GM18507 (cell line): ENCODE results near the gene COL5A3.
"Not testable (repeated sequence)": the region's sequence is repeated elsewhere in the genome, so short reads cannot be mapped to it uniquely, and the experiment has no call there.

Experiments used
- DNase-seq: peaks from one replicate; pipeline ENCODE4 v3.0.0; 2011; ENCODE audit warnings: low read depth; ENCODE audit not compliant: insufficient read length; ENCODE audit errors: extremely low spot score
- FAIRE-seq: peaks from 2 replicates; lab custom pipeline; 2011; peaks lifted over from hg19 to GRCh38; lab: Jason Lieb, UNC

The COL5A3 gene

DNA sequence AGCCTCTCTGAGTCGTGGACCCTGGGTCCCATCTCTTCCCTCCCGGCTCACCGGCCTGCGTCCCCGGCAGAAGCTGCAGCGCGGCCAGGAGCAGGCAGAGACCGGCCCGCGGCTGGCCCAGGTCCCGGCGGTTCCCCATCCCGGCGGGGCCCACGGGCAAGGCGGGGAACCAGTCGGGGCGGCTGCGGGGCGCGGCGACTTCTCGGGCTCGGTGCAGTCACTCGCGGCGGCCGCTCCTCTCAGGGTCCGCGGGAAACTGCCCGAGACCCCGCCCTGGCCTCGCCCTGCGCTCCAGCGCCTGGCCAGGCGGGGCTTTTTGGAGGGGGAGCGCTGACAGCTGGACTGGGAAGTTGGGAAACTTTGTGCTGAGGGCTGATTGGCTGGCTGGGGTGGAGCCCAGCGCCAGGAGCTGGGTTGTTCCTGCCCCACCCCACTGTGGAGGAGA is at the start of gene COL5A3:
Gene COL5A3, minus strand, starts transcription at position 258 of the 445 bp plus-strand sequence. Its CDS starts 119 bp downstream, at position 139.
- DNase-seq: no peak
- no peak for FAIRE-seq

DNA sequence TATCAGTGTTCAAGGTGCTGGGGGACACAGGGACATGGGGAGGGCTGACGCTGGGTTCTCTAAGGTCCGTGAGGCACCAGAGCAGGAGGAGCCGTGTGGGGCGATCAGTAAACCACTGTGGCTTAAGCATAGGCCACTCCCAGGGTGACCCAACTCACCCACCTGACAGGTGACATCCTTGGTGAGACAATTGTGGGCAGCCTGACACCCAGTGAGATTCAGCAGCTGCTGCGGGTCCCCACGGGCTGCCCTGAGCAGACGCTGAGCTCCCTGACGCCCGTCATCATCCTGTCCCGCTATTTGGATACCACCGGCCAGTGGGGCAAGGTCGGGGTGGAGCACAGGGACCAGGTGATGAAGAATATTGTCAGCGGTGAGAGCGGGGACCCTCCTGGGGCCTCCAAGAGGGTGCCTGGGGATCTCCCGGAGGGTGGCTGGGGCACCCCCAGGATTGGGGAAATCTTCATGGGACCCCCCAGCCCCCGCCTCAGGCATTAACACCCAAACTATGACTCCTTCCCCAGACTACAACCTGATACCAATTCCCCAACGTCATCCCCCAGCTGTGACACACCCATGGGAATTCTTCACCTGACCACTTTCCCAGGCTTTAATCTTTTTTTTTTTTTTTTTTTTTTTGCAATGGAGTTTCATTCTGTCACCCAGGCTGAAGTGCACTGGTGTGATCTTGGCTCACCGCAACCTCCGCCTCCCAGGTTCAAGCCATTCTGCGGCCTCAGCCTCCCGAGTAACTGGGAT is 42.5 kb upstream of the COL5A3 start:
- DNase-seq (no peak), FAIRE-seq (no peak)

DNA sequence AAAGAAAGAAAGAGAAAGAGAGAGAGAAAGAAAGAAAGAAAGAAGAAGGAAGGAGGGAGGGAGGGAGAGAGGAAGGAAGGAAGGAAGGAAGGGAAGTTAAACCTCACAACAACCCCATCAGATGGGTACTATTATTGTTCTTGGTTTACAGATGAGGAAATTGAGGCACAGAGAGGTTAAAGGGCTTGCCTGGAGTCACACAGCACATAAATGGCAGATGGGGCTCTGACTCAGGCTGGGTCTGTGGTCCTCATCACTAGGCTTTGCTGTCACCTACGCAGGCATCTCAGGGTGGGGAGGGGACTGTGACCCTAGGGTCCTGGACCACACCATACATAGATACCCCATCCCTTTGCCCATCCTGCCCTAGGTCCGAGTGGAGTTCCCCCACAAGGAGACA is 39.3 kb upstream of the COL5A3 start:
- DNase-seq: no peak
- no peak for FAIRE-seq

DNA sequence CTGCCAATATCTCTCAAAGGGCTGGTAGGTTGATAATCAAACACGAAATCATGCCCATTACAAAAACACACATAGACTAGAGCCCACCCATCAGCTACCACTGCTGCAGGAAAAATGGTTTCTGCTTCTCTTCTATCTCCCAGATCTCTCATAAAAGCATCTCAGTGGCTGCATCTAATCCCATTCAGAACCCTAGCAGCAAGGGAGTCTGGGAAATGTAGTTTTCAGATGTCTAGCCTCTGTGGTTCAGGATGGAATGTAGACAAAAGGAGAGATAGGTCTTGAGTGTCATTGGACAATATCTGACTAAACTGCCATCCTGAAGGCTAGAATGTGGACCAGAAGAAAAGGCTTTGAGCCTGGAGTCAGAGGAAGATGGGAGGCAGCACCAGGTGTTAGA is 35.1 kb upstream of the COL5A3 start:
- DNase-seq: no peak
- FAIRE-seq: no peak

- DNase-seq (no peak), FAIRE-seq (peak; percentile 41)
These were observed 34.1 kb upstream of the COL5A3 start for GRCh38 chr19:10044390-10044789.

DNA sequence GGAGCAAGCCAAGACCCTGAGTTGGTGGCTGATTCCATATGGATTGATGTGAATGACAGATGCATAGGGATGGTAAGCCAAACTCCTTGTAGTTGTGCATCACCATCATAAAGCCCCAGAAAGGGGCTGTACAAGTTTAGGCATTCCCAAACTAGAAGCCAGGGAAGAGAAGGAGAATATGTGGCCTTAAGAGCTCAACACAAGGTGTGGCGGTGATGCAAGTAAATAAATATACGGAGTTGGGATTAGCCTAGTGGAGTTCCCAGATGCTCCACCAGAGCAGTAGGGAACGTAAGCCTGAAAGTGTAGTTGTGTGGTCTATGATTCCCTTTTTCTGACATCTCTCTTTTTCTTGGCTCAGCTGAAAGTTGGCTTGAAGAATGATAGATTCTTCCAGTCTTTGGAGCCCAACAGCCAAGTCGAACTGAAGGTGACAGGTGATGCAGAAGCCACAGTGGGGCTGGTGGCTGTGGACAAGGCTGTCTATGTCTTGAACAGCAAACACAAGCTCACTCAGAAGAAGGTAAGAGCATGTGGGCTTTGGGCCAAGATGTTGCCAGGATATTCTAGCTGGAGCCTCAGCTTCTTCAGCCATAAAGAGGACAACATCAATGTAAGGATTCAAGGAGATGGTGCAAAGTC is 33.1 kb upstream of the COL5A3 start:
- FAIRE-seq (no peak), DNase-seq (no peak)

DNA sequence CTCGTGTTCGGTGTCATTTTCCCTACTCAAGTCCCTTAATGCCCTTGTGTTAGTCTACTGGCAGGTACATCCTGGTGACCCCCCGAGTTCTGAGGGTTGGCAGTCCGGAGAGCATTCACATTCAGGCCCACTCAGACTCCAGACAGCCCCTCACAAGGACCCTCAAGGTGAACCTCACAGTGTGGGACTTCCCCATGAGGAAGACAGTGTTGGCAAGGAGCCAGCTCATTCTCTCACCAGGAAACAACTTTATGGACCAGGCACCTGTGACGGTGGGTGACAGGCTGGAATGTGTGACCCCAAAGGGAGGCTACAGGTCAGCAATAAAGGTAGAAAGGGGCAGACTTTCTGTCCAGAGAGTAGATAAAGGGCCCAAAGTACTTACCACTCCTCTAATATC is 27.5 kb upstream of the COL5A3 start:
- no peak for FAIRE-seq
- no peak for DNase-seq

DNA sequence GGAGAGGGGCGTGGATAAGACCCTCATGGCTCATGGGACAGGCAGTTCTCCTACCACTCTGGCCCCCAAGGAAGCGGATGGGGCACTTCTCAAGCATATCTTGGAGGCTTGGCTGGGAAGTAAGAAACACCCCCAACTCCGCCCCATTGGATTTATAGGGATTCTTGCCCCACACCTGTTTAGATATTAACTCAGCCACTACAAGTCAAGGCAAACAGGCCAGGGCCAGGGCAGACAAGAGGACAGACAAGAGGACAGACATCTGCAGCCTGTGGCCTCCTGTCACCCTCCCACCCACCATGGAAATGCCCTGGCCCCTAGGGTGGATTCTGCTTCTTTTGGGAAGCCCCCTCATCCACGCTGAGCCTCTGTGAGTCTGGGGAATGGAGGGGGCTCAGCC is 27.1 kb upstream of the COL5A3 start:
- DNase-seq: no peak
- FAIRE-seq: no peak

DNA sequence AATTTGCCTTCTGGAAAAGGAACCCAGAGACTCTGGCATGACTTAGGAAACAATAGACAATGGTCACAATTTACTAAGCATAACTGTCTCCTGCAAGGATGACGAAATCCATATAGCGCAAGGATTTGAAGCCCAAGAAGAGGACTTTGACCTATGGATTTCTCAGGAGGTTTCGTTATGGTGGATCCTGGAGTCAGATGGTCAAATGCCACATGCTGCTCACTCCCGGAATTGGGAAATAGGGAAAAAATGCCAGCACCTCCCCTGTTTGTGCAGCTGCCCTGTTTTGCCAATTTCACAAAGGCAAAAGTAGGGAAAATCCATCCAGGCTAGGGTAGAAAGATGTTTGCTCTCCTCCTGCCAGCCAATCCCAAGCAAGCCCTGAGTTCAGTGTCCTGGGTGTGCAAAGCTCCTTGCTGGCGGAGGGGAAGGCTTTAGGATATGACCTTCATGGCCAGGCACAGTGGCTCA is 26.3 kb upstream of the COL5A3 start:
- no peak for FAIRE-seq
- no peak for DNase-seq

GRCh38 chr19:10033614-10034013 is 23.3 kb upstream of the COL5A3 start:
- FAIRE-seq (no peak), DNase-seq (no peak)

- FAIRE-seq: peak; percentile 75
- peak; percentile 76 for DNase-seq
These were observed 17.1 kb upstream of the COL5A3 start for GRCh38 chr19:10027158-10027997.

DNA sequence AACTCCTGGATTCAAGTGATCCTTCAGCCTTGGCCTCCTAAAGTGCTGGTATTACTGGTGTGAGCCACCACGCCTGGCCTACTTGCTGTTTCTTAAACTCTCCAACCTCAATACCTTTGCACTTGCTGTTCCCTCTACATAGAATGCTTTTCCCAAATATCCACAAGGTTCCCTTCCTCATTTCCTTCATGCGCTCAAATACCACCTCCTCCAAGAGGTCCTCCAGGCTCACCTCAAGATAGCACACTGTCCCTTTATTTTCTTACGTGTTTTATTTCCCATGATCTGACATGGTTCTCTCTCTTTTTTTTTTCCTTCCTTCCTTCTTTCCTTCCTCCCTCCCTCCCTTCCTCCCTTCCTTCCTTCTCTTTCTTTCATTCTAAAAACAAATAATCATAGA is 16.4 kb upstream of the COL5A3 start:
- no peak for FAIRE-seq
- DNase-seq: no peak

GRCh38 chr19:10023096-10023495 is 12.8 kb upstream of the COL5A3 start:
- DNase-seq, FAIRE-seq: not testable (repeated sequence)

GRCh38 chr19:10021863-10022262 is 11.6 kb upstream of the COL5A3 start:
- FAIRE-seq (no peak), DNase-seq (no peak)

DNA sequence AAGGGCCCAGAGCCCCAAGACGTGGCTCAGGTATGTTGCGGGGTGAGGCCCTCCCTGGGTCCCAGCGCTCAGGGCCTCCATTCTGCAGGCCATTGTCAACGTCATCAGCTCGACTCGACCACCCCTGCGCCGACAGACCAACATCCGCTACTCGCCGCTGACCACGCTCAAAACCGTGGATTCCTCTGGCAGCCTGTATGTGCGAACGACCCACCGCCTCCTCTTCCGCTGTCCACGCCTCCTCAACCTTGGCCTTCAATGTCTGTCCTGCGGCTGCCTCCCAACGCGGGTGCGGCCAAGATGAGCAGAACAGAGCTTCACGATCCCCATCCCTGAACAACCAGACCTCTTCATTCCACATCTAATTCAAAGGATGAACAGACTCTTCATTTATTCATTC is 11.1 kb upstream of the COL5A3 start:
- DNase-seq: no peak
- FAIRE-seq: no peak

GRCh38 chr19:10020851-10021250 is 10.5 kb upstream of the COL5A3 start:
- no peak for DNase-seq
- FAIRE-seq: no peak

GRCh38 chr19:10019246-10019645 is 8.9 kb upstream of the COL5A3 start:
- no peak for FAIRE-seq
- DNase-seq: no peak

- no peak for DNase-seq
- FAIRE-seq: no peak
These were observed 8.5 kb upstream of the COL5A3 start for GRCh38 chr19:10018786-10019185.

- no peak for DNase-seq
- no peak for FAIRE-seq
These were observed 8.0 kb upstream of the COL5A3 start for GRCh38 chr19:10018263-10018662.
